CD4-positive, alpha-beta T cell treated with Interleukin-2 at 100 ng/mL for 4 hours (primary cell): ENCODE measurements around the gene CRCP.
"Not testable (repeated sequence)": the region's sequence is repeated elsewhere in the genome, so short reads cannot be mapped to it uniquely, and the experiment has no call there.

Experiments
- DNase-seq: peaks from one replicate; pipeline ENCODE4 v3.0.0-alpha.2; 2020; ENCODE audit warnings: low spot score

Gene CRCP

DNA sequence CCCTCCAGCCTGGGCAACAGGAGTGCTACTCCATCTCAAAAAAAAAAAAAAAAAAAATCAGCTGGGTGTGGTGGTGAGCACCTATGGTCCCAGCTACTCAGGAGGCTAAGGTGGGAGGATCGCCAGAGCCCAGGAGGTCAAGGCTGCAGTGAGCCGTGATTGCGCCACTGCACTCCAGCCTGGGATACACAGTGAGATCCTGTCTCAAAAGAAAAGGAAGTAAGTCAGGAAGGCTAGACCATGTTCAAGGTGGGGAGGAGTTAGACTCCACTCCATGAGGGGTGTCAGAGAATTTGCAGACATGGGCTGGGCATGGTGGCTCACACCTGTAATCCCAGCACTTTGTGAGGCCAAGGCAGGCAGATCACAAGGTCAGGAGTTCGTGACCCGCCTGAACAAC is 6.2 kb upstream of the CRCP start:
- not testable (repeated sequence) for DNase-seq

DNA sequence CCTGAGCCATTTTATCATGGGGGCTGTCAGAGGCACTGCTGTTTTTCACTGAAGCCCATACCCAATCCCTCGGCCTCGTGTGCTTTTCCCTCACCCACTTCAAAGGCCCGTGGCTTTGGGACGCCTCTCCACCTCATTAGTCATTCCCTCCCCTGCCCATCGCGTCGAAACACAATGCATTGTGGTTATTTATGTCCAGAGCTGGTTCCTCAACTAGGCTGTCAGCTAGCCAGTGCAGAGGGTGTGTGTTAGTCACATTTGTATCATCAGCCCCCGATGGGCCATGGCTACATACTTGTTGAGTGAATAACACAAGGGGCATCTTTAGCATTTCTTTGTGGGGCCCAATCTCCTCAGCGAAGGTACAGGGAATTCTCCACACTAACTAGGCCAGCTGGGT is 3.8 kb upstream of the CRCP start:
- no peak for DNase-seq

DNA sequence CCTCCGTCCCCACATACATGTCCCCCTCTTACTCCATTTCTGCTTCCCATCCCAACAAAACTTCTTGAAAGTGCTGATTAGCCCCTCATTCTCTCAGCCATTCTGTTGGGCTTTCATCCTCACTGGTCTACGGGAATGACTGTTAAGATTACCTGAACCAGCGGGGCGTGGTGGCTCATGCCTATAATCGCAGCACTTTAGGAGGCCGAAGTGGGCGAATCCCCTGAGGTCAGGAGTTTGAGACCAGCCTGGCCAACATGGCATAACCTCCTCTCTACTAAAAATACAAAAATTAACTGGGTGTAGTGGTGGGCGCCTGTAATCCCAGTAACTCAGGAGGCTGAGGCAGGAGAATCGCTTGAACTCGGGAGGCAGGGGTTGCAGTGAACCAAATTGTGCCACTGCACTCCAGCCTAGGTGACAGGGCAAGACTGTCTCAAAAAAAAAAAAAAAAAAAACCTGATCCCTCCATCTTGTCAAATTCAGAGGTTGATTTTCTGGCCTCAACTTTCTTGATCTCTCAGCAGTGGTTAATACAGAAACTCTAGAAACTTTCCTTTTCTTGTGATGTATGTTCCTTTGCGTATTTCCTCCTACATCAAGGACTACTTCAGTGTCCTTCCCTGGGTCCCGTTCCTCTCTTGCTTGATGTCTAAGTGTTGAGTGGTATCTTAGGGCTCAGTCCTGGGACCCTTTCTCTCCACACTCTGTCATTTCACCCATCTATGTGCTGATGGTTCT is 2.2 kb downstream of the CRCP start:
- DNase-seq = not testable (repeated sequence)

GRCh38 chr7:66118603-66119002 is 4.0 kb downstream of the CRCP start:
- DNase-seq = no peak

DNA sequence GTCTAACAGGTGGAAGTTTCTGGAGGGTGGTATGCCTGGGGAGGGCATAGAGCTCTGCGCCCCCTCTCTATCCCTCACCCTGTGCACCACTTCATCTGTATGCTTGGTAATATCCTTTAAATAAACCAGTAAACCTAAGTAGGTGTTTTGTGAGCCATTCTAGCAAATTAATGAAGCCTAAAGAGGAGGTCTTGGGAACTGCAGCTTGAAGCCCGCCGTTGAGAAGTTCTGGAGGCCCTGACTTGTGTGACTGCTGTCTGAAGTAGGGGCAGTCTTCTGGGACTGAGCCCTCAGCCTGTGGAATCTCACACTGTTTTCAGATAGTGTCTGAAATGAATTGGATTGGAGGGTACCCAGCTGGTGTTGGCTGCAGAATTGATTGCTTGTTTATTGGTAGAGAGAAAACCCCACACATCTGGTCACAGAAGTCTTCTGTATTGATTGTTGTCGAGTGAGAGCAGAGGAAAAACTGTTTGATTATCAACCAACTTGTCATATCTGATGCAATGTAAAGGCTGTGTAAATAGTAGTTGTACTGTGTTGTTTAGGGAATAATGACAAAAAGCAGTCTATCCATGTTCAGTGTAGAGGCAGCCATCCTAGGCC is 4.7 kb downstream of the CRCP start:
- DNase-seq = no peak

GRCh38 chr7:66123175-66123528 is 8.5 kb downstream of the CRCP start:
- no peak for DNase-seq

- DNase-seq = not testable (repeated sequence)
Measured at GRCh38 chr7:66124569-66124861, 9.9 kb downstream of the CRCP start.

DNA sequence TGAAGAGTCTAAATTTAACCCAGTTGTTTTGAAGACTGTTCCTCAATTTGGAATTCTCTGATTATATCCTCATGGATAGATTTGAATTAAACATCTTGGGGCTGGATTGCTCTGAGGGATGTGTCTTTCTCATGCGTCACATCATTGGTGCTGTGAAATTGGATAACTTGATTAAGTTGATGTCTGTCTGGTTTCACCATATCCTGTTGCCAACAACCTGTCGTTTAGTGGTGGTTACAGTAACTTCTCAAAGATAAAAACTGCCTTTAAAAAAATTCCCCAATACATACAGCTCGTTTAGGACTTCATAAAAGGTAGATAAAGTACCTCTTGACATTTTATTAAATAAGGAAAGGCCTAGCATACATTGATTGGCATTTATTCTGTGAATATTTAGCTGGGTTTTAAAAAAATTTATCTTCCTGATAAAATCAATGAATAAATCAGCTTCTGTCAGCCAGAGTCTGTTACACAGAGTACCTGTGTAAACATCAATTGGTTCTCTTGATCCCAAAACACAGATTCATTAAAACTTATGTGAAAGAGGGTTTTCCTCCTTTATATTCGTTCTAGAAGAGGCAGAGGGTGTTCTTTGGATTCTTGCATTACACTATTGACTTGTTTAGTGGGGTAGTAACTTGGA is 10.5 kb downstream of the CRCP start:
- no peak for DNase-seq

GRCh38 chr7:66125781-66126352 is 11.2 kb downstream of the CRCP start:
- DNase-seq = peak; percentile 6

GRCh38 chr7:66127172-66127571 is 12.5 kb downstream of the CRCP start:
- not testable (repeated sequence) for DNase-seq

DNA sequence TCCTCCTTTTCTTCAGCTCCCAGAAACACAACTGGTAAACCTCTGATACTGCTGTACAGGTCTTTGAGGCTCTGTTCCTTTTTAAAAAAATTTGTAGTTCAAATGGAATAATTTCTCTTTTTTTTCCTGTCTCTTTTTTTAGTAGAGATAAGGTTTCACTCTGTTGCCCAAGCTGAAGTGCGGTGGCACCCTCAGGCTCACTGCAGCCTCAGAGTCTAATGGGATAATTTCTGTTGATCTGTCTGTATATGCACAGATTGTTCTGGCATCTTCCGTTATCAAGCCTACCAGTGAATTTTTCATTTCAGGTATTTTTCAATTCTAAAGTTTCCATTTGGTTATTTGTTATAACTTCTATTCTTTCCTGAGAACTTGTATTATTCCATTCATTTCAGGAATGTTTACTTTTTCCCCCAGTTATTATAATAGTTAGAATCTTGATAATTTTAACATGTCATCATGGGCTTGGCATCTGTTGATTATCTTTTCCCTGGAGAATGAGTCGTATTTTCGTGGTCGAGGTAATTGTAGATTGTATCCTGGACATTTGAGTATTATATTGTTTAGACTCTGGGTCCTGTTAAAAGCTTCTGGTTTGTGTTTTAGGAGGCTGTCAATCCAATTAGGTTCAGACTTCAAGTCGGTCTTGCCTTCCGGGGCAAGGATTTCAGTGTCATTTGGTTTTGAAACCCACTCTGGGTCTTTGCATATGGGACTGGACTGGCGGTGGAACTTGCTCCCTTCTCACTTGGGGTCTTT is 24.5 kb downstream of the CRCP start:
- no peak for DNase-seq

GRCh38 chr7:66140924-66141323 is 26.3 kb downstream of the CRCP start:
- DNase-seq = no peak

- DNase-seq = no peak
Measured at GRCh38 chr7:66142334-66142733, 27.7 kb downstream of the CRCP start.

GRCh38 chr7:66142996-66143395 is 28.3 kb downstream of the CRCP start:
- no peak for DNase-seq

DNA sequence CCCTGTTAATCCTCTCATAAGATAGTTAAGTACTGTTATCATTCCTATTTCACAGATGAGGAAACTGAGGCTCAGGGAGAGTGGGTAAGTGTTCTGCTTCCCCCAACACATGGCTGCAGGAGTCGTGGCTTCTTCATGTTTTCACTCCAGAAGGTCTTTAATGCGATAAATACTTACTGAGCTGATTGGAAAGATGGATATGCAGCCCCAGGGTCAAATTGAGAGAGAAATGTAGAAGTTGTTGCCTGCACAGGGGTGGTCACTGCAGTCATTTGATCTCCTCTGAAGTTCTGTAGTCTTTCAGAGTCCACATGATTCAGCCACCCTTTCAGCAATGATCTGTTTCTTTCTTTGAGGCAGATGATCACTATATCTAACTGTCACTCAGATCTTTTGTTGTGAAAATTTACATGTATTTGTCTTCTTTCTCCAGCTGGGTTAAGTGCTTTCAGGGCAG is 29.3 kb downstream of the CRCP start:
- no peak for DNase-seq

DNA sequence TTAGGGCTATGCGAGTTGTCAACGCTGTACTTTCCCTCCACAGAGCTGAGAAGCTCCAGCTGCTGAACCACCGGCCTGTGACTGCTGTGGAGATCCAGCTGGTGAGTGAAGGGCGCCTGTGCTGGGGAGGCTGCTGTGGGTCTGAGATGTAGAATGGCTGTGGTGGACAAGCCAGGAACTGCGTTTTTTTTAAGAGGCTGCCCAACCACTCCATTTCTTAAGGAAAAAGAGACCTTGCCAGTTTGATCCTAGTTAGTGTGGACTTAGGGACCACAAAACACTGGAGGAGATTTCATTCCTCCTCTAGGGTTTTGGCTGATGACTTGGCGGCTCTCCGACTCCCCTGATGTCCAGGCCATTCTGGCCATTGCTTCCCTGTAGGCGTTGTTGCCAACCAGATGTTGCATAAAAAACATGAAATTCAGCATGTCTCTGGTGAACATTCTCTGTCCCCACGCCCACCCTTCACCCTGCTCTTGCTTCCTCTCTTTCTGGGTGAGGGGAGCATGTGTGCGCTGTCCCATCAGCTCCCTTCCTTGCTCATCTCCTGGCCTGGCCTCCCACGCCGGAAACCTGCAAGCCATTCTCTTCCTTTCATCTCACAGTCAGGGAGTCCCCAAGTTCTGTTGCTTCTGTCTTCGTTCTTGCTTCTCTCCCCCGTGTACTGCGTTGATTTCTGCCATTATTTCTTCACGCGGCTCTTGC is 30.9 kb downstream of the CRCP start:
- DNase-seq = no peak

GRCh38 chr7:66146701-66147100 is 32.1 kb downstream of the CRCP start:
- DNase-seq = no peak

DNA sequence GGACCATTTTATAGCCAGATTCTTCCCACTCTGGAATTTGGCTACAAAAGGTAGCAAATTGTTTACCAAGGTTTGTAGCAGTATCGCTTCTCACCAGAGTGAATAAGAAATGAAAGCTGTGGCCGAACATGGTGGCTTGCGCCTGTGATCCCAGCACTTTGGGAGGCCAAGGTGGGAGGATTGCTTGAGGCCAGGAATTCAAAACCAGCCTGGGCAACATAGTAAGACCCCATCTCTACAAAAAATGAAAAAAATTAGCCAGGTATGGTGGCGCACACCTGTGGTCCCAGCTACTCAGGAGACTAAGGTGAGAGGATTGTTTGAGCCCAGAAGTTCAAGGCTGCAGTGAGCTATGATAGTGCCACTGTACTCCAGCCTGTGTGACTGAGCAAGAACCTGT is 33.0 kb downstream of the CRCP start:
- DNase-seq = not testable (repeated sequence)

DNA sequence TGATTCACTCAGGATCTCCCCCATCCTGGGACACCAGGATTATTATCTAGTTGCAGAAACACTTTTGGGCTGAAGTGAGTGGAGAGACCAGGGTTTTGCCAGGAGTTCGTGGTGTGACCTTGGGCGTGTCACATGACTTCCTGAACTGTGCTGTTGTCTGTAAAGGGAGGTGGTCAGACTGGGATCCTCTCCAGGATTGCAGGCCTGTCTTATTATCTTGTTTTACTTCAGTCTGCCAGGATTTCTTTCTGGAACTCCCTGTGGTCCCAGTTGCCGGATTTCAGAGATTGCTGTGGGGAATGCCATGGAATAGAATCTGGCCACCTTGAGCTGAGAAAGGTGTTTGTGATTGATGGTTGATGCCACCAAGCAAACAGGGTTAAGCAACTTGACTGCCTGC is 35.8 kb downstream of the CRCP start:
- no peak for DNase-seq

DNA sequence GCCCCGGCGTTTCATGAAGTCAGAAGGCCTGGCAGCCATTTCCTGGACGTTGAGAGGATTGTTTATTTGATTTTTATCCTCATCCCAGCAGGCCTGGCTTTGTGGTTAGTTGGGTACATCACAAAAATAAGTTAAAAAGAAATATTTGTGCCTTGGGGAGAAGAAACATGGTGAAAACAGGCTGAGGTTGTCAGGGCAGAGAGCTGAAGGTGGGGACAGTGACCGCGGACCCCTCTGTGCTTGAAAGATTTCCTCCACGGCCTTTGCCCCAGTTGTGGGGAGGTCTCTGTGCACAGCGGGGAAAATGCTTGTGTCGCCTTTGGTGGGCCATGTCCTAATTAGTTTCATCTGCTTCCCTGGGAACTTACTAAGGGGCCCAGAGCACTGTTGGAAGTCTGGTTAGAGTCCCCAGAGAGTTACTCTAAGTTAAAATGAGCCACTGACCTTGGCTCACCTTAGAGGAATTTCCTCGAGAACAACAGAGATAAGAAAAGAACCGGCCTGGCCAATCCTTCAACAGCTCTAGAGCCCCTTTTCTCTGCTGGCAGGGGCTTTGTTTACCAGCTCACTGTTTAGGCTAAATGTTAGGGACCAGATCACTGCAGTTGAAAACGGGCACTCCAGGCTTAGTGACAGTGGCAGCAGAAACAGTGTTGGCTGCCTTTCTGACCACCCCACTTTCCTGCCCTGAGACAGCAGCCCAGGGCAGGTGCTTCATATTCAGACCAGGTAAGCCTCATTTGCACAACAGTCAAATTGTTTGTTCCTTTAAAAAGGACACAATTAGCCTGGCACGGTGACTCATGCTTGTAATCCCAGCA is 37.9 kb downstream of the CRCP start:
- no peak for DNase-seq

- no peak for DNase-seq
Measured at GRCh38 chr7:66153691-66154090, 39.0 kb downstream of the CRCP start.
